ENCODE data around the gene NCOA3.
"Not testable (repeated sequence)": the region's sequence is repeated elsewhere in the genome, so short reads cannot be mapped to it uniquely, and the experiment has no call there.

Gene NCOA3

GRCh38 chr20:47492284-47492683 lies 9.4 kb upstream of the NCOA3 start:
- Histone ChIP-seq H3K79me2 (ENCODE audit: control insufficient read depth, low read length) (peaks cover 11% of the 10 kb centered on the region), H3K9me3 (ENCODE audit: control insufficient read depth, insufficient read depth, low read length) (no peaks in the 10 kb centered on the region), H3K36me3 (ENCODE audit: control insufficient read depth, low read length) (0 out of 2 replicates have a peak, but pooled peaks cover 2% of the 10 kb centered on the region), H3K27ac (ENCODE audit: low read depth, low read length) (peak overlapping the region; percentile 97; the same call in 1 of the 2 replicates), H3K4me3 (ENCODE audit: low read length) (no peak overlapping the region), H3K27me3 (ENCODE audit: control insufficient read depth, low read length) (no peaks in the 10 kb centered on the region), H3K4me2 (ENCODE audit: low read length) (peak overlapping the region; percentile 59), H3K4me1 (ENCODE audit: control insufficient read depth, low read length) (peaks cover 91% of the 10 kb centered on the region), H3F3A (ENCODE audit: control insufficient read depth, insufficient read depth) (peaks cover 45% of the 10 kb centered on the region), H4K20me1 (ENCODE audit: control insufficient read depth, insufficient read depth, low read depth, low read length) (no peaks in the 10 kb centered on the region), H3K9me2 (replicated peaks; ENCODE audit: control insufficient read depth, low read length) (no peaks in the 10 kb centered on the region)
- TF ChIP-seq EZH2phosphoT487 (IDR thresholded peaks at IDR 0.05; ENCODE audit: borderline replicate concordance, low read length) (no peak), CTCF (IDR thresholded peaks at IDR 0.05; ENCODE audit: low read depth, low read length, poor library complexity, severe bottlenecking) (no peak)

GRCh38 chr20:47493175-47493962 lies 8.3 kb upstream of the NCOA3 start:
- peak overlapping the region; percentile 43 for H3K4me3 ChIP-seq (ENCODE audit: low read length)

GRCh38 chr20:47493963-47494293 lies 7.8 kb upstream of the NCOA3 start:
- TF ChIP-seq EZH2phosphoT487 (IDR thresholded peaks at IDR 0.05; ENCODE audit: borderline replicate concordance, low read length) = no peak
- Histone ChIP-seq H3K27ac (ENCODE audit: low read depth, low read length) (peak overlapping the region; percentile 97), H3K79me2 (ENCODE audit: control insufficient read depth, low read length) (peaks cover 23% of the 10 kb centered on the region), H3K4me2 (ENCODE audit: low read length) (peak overlapping the region; percentile 59), H4K20me1 (ENCODE audit: control insufficient read depth, insufficient read depth, low read depth, low read length) (no peaks in the 10 kb centered on the region), H3K9me2 (replicated peaks; ENCODE audit: control insufficient read depth, low read length) (no peaks in the 10 kb centered on the region), H3K36me3 (ENCODE audit: control insufficient read depth, low read length) (no peaks in the 10 kb centered on the region), H3K4me1 (ENCODE audit: control insufficient read depth, low read length) (peaks cover 91% of the 10 kb centered on the region), H3K27me3 (ENCODE audit: control insufficient read depth, low read length) (no peaks in the 10 kb centered on the region), H3K4me3 (ENCODE audit: low read length) (peak overlapping the region; percentile 43), H3F3A (ENCODE audit: control insufficient read depth, insufficient read depth) (peaks cover 30% of the 10 kb centered on the region), H3K9me3 (ENCODE audit: control insufficient read depth, insufficient read depth, low read length) (no peaks in the 10 kb centered on the region)

More at GRCh38 chr20:47493175-47493962, 8.3 kb upstream of the NCOA3 start:
- TF ChIP-seq EZH2phosphoT487 (IDR thresholded peaks at IDR 0.05; ENCODE audit: borderline replicate concordance, low read length) (no peak), CTCF (IDR thresholded peaks at IDR 0.05; ENCODE audit: low read depth, low read length, poor library complexity, severe bottlenecking) (no peak)
- Histone ChIP-seq H3F3A (ENCODE audit: control insufficient read depth, insufficient read depth) (peaks cover 35% of the 10 kb centered on the region), H3K4me2 (ENCODE audit: low read length) (peak overlapping the region; percentile 59), H3K9me3 (ENCODE audit: control insufficient read depth, insufficient read depth, low read length) (no peaks in the 10 kb centered on the region), H3K36me3 (ENCODE audit: control insufficient read depth, low read length) (no peaks in the 10 kb centered on the region), H4K20me1 (ENCODE audit: control insufficient read depth, insufficient read depth, low read depth, low read length) (no peaks in the 10 kb centered on the region), H3K4me1 (ENCODE audit: control insufficient read depth, low read length) (peaks cover 91% of the 10 kb centered on the region), H3K27me3 (ENCODE audit: control insufficient read depth, low read length) (no peaks in the 10 kb centered on the region), H3K27ac (ENCODE audit: low read depth, low read length) (peak overlapping the region; percentile 97), H3K79me2 (ENCODE audit: control insufficient read depth, low read length) (peaks cover 17% of the 10 kb centered on the region), H3K9me2 (replicated peaks; ENCODE audit: control insufficient read depth, low read length) (no peaks in the 10 kb centered on the region)

- H3K79me2 ChIP-seq (ENCODE audit: control insufficient read depth, low read length) = peaks cover 25% of the 10 kb centered on the region
- peak overlapping the region; percentile 59 for H3K4me2 ChIP-seq (ENCODE audit: low read length)
- H3K27me3 ChIP-seq (ENCODE audit: control insufficient read depth, low read length); H3K9me2 ChIP-seq (replicated peaks; ENCODE audit: control insufficient read depth, low read length); H3K36me3 ChIP-seq (ENCODE audit: control insufficient read depth, low read length); H3K4me3 ChIP-seq (ENCODE audit: low read length); H3K9me3 ChIP-seq (ENCODE audit: control insufficient read depth, insufficient read depth, low read length); H4K20me1 ChIP-seq (ENCODE audit: control insufficient read depth, insufficient read depth, low read depth, low read length): not testable (repeated sequence)
- peaks cover 87% of the 10 kb centered on the region for H3K4me1 ChIP-seq (ENCODE audit: control insufficient read depth, low read length)
- peak overlapping the region; percentile 97; the same call in 1 of the 2 replicates for H3K27ac ChIP-seq (ENCODE audit: low read depth, low read length)
- H3F3A ChIP-seq (ENCODE audit: control insufficient read depth, insufficient read depth) = peaks cover 23% of the 10 kb centered on the region
These were observed 7.1 kb upstream of the NCOA3 start for GRCh38 chr20:47494606-47495005.
